GM12801 (cell line): Measurements from ENCODE around the gene SPINDOC.

ENCODE experiments used
- CTCF ChIP-seq: IDR thresholded peaks from one replicate; pipeline ENCODE4 v1.5.1; 2011; ENCODE audit warnings: control low read depth; ENCODE audit not compliant: insufficient read length; ENCODE audit errors: extremely low read depth

Gene SPINDOC

GRCh38 chr11:63800921-63801320 lies 12.3 kb upstream of the SPINDOC start:
- TF ChIP-seq CTCF = no peak

GRCh38 chr11:63802637-63803414 lies 10.4 kb upstream of the SPINDOC start:
- TF ChIP-seq CTCF = no peak

- no peak for TF ChIP-seq CTCF
Observed at GRCh38 chr11:63804259-63804658, 9.0 kb upstream of the SPINDOC start.

- TF ChIP-seq CTCF = no peak
Observed at GRCh38 chr11:63805844-63806415, 7.3 kb upstream of the SPINDOC start.

- no peak for TF ChIP-seq CTCF
Observed at GRCh38 chr11:63811522-63811921, 1.7 kb upstream of the SPINDOC start.

- no peak for TF ChIP-seq CTCF
Observed at GRCh38 chr11:63813563-63814382, 517 bp downstream of the SPINDOC start.

- no peak for TF ChIP-seq CTCF
Observed at GRCh38 chr11:63814383-63814736, 1.1 kb downstream of the SPINDOC start.
